NCI-H146 (cell line): ENCODE measurements around the gene UTP25.
"Not testable (repeated sequence)": the region's sequence is repeated elsewhere in the genome, so short reads cannot be mapped to it uniquely, and the experiment has no call there.

ENCODE experiments used
- DNase-seq: peaks from one replicate; lab custom pipeline; 2025; lab: John Stamatoyannopoulos, UW

UTP25 gene

GRCh38 chr1:209871430-209871829 lies 43.7 kb downstream of the UTP25 start:
- no peak for DNase-seq

- no peak for DNase-seq
These were observed 45.5 kb downstream of the UTP25 start for GRCh38 chr1:209873067-209873799.

DNA sequence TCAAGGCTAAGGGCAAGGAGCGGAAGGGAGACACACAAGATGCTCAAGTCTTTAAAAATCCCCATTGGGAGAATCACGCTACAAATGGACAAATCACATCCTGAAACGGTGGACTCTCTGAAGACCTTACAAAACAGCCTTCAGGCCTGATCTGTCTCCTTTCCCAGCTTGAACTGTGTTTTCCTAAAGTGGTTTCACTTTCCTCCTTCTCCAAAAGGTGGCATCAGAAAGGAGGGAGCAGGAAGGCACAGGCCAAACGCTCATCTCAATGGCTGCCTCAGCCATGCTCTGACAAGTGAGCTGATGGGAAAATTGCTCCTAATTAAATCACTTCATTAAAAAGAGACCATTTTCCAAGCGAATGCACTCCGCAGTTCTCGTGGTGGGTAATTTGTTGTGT lies 47.7 kb downstream of the UTP25 start:
- peak; percentile 85 for DNase-seq

DNA sequence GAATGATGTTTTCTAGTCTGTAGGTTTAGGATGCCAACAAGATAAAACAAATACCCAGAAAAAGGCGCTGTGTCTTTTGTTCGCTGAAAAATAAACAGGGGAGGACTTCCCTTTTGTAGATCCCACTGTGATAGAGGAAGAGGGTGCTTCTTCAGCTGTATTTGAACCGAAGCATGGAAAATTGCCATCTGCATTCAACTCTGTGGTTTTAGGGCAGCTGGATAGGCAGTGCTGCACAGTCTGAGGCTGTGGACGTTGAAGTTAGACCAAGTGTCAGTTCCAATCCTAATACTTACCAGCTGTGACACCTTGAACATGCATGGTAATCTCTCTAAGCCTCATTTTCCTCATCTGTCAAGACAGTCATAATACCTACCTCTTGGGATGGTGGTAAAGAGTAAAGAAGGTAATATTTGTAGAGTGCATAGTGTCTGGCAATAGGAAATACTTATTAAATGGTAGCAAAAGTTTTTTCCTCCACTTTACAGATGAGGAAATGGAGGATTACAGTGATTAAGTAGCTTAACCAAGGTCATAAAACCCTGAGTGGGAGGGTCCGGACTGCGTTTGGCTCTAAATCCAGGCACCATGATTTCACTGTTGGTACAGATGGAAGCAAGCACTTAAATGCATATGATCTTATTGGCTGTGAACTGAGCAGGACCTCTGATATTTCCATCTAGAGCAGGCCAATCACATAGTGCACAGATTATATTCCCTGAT lies 48.5 kb downstream of the UTP25 start:
- peak; percentile 44 for DNase-seq

DNA sequence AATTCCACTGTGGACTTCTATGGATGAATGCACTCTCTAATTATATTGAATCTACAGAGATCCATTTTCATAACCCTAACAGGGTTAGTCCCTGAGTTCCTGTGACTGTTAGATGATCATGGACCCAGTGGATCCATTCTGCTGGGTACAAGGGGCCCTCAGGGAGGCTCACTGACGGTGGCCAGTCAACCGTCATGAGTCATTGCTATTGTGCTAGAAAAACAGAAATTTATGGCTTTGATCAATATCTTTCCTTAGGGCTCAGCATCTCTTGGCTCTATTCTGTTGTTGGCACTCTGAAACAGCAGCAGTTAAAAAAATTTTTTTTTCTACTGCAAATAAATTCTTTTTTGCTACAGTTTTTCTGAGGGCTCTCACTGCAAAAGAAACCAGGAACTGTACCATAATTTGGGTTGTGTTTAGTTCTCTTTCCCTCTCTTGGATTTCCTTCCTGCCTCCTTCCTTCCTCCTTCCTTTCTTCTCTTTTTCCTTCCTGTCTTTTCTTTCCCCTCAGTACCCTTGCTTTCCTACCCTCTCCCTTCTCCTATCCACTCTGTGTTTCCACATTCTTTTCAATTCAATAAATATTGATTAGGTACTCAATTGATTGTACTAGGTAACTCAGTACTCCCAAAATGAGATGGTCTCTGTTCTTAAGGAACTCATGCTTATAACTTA lies 49.5 kb downstream of the UTP25 start:
- no peak for DNase-seq

GRCh38 chr1:209878964-209879363 lies 51.2 kb downstream of the UTP25 start:
- DNase-seq: no peak

DNA sequence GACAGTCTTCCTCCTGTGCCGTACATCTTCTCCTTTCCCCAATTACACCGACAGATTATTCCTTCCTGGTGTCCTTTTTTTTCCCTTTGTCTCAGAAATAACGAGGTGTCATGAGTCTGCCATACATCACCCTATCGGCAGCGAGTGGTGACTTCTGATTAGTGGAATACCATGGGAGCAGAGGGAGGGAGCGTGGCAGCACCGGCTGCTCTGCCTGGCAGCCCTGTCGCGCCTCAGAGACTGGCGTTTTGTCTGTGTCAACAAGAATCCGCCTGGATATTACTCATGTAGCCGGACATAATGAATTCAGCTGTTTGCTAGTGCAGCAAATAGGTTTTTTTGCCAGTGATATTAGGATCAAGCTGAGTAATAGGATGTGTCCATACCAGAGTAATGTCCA lies 51.8 kb downstream of the UTP25 start:
- DNase-seq: peak; percentile 75

DNA sequence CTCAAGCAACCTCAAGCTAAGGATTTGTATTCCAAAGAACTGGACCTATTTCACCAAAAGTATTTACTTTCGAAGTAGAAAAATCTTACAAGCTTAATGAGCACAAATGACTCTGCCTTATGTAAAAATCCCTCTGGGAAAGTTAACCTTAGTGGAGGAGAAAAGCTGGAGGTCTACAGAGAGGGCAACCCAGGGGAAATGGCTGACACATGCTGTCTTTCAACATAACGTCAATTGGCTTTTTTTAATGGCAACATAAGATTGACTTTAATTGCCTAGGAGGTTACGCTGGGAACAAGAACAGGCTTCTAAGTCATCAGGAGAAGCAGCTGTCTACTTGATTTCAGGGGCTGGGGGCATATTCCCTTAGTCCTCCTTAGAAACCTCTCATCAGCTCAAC lies 52.3 kb downstream of the UTP25 start:
- DNase-seq: peak; percentile 36

- no peak for DNase-seq
These were observed 53.8 kb downstream of the UTP25 start for GRCh38 chr1:209881619-209882018.

- DNase-seq: no peak
These were observed 54.5 kb downstream of the UTP25 start for GRCh38 chr1:209882286-209882685.

GRCh38 chr1:209882942-209883340 lies 55.2 kb downstream of the UTP25 start:
- DNase-seq: no peak

- peak; percentile 25 for DNase-seq
These were observed 55.7 kb downstream of the UTP25 start for GRCh38 chr1:209883341-209883971.

GRCh38 chr1:209884249-209884648 lies 56.5 kb downstream of the UTP25 start:
- no peak for DNase-seq

GRCh38 chr1:209884665-209885117 lies 56.9 kb downstream of the UTP25 start:
- DNase-seq: no peak

GRCh38 chr1:209885403-209886218 lies 57.8 kb downstream of the UTP25 start:
- no peak for DNase-seq

- DNase-seq: peak; percentile 50
These were observed 58.4 kb downstream of the UTP25 start for GRCh38 chr1:209886219-209886536.

DNA sequence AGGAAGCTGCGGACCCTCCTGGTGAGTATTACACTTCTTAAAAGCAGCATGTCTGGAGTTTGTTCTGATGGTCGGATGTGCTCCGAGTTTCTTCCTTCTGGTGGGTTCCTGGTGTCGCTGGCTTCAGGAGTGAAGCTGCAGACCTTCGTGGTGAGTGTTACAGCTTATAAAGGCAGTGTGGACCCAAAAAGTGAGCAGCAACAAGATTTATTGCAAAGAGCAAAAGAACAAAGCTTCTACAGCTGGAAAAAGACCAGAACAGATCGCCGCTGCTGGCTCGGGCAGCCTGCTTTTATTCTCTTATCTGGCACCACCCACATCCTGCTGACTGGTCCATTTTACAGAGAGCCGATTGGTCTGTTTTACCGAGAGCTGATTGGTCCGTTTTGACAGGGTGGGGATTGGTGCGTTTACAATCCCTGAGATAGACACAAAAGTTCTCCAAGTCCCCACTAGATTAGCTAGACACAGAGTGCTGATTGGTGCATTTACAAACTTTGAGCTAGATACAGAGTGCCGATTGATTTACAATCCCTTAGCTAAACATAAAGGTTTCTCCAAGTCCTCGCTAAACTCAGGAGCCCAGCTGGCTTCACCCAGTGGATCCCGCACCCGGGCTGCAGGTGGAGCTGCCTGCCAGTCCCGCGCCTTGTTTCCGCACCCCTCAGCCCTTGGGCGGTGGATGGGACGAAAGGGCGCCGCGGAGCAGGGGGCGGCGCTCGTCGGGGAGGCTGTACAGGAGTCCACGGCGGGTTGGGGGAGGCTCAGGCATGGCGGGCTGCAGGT lies 60.7 kb downstream of the UTP25 start:
- DNase-seq: not testable (repeated sequence)

DNA sequence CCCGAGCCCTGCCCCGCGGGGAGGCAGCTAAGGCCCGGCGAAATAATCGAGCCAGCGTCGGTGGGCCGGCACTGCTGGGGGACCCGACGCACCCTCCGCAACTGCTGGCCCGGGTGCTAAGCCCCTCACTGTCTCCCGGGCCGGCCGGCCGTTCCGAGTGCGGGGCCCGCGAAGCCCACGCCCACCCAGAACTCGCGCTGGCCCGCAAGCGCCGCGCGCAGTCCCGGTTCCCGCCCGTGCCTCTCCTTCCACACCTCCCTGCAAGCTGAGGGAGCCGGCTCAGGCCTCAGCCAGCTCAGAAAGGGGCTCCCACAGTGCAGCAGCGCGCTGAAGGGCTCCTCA lies 61.3 kb downstream of the UTP25 start:
- DNase-seq: no peak

DNA sequence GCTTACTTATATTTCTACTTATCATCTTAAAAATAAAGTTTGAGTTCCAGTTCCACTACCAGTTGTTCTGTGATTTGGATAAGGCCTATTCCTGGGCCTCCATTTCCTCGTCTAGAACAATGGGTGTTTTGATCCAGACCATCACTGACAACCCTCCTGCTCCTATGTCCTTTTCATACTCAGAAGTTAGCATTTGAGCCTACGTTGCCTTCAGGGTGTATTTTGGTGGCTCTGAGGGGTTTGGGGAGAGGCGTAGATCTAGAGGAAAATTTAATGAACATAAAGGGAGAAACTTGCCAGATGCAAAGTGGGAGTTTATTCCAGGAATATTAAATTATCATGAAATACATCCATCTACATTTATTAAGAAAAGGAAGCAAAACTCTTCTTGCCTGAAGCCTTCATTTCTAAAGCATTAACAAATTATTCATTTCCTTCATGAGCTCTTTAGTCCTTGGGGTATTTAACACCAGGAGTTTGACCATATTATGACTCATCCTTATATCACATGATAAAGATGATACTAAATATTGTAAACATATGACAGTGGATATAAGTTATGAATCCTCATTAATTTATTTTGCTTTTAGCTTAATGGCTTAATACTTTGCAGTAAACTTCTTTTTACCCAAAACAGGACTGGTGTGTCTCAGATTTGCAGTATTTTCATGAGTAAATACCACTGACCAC lies 63.0 kb downstream of the UTP25 start:
- DNase-seq: no peak

- no peak for DNase-seq
These were observed 66.0 kb downstream of the UTP25 start for GRCh38 chr1:209893751-209894150.
